Activated CD4-positive, alpha-beta memory T cell treated with anti-CD3 and anti-CD28 coated beads, Interleukin-2, amount 10 ng/mL, durations not matched to agents 7 days and 5 days (primary cell): ENCODE results near the gene UBR2. TPM values are rescaled to one million over a fixed set of nuclear protein-coding genes. Genes with fewer than 3 reads are reported as not detected.
"Not testable (repeated sequence)": the region's sequence is repeated elsewhere in the genome, so short reads cannot be mapped to it uniquely, and the experiment has no call there.

Source experiments
- CTCF ChIA-PET: fragments of 350-600 bp; sonication (Branson Sonifier 250); formaldehyde crosslinking; loops from one replicate; lab custom pipeline; 2021; ENCODE audit warnings: antibody characterized with exemption, inconsistent platforms; lab: Charles Lee
- POLR2A ChIA-PET: fragments of 350-600 bp; sonication (Branson Sonifier 250); formaldehyde crosslinking; loops from one replicate; lab custom pipeline; 2021; ENCODE audit warnings: antibody characterized with exemption; lab: Charles Lee
- DNase-seq: peaks from one replicate; pipeline ENCODE4 v3.0.0-alpha.2; 2020
- H3K27ac Mint-ChIP-seq: one replicate; pipeline ENCODE4 v1.8.0; 2021; ENCODE audit warnings: mild to moderate bottlenecking, mixed read lengths
- H3K27me3 Mint-ChIP-seq: one replicate; pipeline ENCODE4 v1.8.0; 2021; ENCODE audit warnings: mixed read lengths
- H3K36me3 Mint-ChIP-seq: one replicate; pipeline ENCODE4 v1.8.0; 2021; ENCODE audit warnings: low read depth, mixed read lengths
- H3K4me1 Mint-ChIP-seq: one replicate; pipeline ENCODE4 v1.8.0; 2021; ENCODE audit warnings: mixed read lengths
- H3K4me3 Mint-ChIP-seq: one replicate; pipeline ENCODE4 v1.8.0; 2021; ENCODE audit warnings: mild to moderate bottlenecking, mixed read lengths
- H3K9me3 Mint-ChIP-seq: one replicate; pipeline ENCODE4 v1.8.0; 2021; ENCODE audit warnings: mixed read lengths
- total RNA-seq, 2 experiments: library from RNA; stranded (reverse); gene quantifications; one replicate each; pipeline ENCODE4 v1.2.3, GENCODE V29; 2021

The UBR2 gene
- total RNA-seq, 2 experiments from 2014 or later: 34.0 to 36.2 TPM

DNA sequence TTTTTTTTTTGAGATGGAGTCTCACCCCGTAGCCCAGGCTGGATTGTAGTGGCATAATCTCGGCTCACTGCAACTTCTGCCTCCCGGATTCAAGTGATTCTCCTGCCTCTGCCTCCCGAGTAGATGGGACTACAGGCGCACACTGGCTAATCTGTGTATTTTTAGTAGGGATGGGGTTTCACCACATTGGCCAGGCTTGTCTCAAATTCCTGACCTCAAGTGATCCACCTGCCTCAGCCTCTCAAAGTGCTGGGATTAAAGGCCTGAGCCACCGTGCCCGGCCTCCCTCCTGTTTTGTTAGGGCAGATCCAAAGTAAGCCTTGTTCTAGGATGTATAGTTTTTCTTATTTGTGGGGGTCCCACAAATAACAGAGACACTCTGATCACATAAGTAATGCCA lies 12.7 kb downstream of the UBR2 start:
- H3K4me3 Mint-ChIP-seq, CTCF ChIA-PET, POLR2A ChIA-PET, H3K27ac Mint-ChIP-seq, H3K9me3 Mint-ChIP-seq, H3K27me3 Mint-ChIP-seq, DNase-seq: not testable (repeated sequence)
- H3K4me1 Mint-ChIP-seq: peaks cover 30% of the 10 kb centered on the region
- peaks cover 52% of the 10 kb centered on the region for H3K36me3 Mint-ChIP-seq

DNA sequence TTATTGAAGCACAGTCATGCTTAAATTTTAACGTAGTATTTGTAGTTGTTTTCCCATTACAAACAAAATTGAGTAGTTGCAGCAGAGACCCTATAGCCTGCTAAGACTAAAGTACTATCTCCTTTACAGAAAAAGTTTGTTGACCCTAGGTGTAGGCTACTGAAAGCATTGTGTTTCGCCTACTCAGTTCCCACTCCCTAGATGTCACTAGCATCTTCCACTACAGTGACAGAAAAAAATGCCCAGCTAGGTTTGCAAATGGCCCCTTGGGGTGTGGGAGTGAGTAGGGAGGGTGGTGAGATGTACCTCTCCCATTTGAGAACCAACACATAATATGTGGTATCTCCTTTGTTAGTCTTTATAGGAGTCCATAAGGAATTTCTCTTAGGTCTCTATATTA lies 34.5 kb downstream of the UBR2 start:
- ChIA-PET POLR2A (interaction anchor here (2.5 kb wide), 1 partner anchor 33 kb away, joined by 5 read pairs; no protein-coding TSS in a partner anchor), CTCF (no interaction called here)
- DNase-seq: no peak
- no peaks in the 10 kb centered on the region for H3K27me3 Mint-ChIP-seq
- H3K4me3 Mint-ChIP-seq: no peak overlapping the region
- H3K36me3 Mint-ChIP-seq: peaks cover 55% of the 10 kb centered on the region
- no peaks in the 10 kb centered on the region for H3K9me3 Mint-ChIP-seq
- no peaks in the 10 kb centered on the region for H3K4me1 Mint-ChIP-seq
- no peak overlapping the region for H3K27ac Mint-ChIP-seq

DNA sequence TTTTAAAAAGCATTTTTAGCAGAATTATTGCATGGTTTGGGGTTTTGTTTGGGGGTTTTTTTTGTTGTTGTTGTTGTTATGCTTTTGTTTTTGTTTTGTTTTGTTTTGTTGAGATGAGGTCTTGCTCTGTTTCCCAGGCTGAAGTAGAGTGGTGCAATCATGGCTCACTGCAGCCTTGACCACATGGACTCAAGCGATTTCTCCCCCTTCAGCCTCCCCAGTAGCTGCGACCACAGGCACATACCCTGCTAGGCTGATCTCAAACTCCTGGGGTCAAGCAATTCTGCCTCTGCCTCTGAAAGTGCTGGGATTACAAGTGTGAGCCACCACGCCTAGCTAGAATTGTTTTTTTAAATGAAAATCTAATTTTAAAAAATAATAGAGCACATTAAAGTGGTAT lies 35.7 kb downstream of the UBR2 start:
- DNase-seq: no peak
- H3K36me3 Mint-ChIP-seq: peaks cover 52% of the 10 kb centered on the region

DNA sequence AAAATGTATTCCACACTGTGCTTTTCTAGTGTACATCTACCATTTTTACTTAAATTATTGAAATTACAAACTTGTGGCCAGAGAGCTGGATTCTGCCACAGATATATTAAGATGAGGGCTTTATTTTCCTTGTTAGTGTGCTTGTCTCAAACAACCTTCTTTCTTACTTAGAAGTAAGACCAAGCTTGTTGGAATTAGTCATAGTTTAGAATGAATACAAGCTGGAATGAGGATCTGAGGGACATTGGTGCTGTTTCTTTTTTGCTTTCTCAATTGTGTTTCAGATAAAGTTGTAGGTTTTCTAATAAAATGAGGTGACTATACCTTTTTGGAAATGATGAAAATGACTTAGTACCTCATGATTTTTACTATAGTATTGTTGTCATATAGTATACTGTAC lies 40.3 kb downstream of the UBR2 start:
- CTCF ChIA-PET: no interaction called here
- DNase-seq: no peak
- Mint-ChIP-seq H3K4me1 (peaks cover 8% of the 10 kb centered on the region), H3K27me3 (no peaks in the 10 kb centered on the region), H3K36me3 (peaks cover 36% of the 10 kb centered on the region), H3K9me3 (no peaks in the 10 kb centered on the region), H3K4me3 (no peak overlapping the region), H3K27ac (no peak overlapping the region)
- POLR2A ChIA-PET: no interaction called here

More for the DNA sequence above, 35.7 kb downstream of the UBR2 start:
- Mint-ChIP-seq H3K9me3 (no peaks in the 10 kb centered on the region), H3K4me1 (peaks cover 2% of the 10 kb centered on the region), H3K27ac (no peak overlapping the region), H3K27me3 (no peaks in the 10 kb centered on the region), H3K4me3 (no peak overlapping the region)
- CTCF ChIA-PET: interaction anchor here (1.0 kb wide), 1 partner anchor 52 kb away, joined by 4 read pairs; no protein-coding TSS in a partner anchor
- POLR2A ChIA-PET: interaction anchor here (2.5 kb wide), 1 partner anchor 34 kb away, joined by 5 read pairs; no protein-coding TSS in a partner anchor

DNA sequence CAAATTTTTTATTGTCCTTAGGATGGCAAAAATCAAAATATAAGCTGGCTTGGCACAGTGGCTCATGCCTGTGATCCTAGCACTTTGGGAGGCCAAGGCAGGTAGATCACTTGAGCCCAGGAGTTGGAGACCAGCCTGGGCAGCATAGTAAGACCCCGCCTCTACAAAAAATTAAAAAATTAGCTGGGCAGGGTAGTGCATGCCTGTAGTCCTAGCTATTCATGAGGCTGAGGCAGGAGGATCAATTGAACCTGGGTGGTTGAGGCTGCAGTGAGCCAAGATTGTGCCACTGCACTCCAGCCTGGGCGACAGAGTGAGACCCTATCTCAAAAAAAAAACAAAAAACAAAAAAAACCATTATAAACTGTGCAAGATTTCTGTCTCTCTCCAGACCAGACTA lies 40.9 kb downstream of the UBR2 start:
- H3K27ac Mint-ChIP-seq, H3K27me3 Mint-ChIP-seq, H3K4me3 Mint-ChIP-seq, H3K4me1 Mint-ChIP-seq, POLR2A ChIA-PET, CTCF ChIA-PET, H3K9me3 Mint-ChIP-seq, DNase-seq: not testable (repeated sequence)
- peaks cover 38% of the 10 kb centered on the region for H3K36me3 Mint-ChIP-seq

DNA sequence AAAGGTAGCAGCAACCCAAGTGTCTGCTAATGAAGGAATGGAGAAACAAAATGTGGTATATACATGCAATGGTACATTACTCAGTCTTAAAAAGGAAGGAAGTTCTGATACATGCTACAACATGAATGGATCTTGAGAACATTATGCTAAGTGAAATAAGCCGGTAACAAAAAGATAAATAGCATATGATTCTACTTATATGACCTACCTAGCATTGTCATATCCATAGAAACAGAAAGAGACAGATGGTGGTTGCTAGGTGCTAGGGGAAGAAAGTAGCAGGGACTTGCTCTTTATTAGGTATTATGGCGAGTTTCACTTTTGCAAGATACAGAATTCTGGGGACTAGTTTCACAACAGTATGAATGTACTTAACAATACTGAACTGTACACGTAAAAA lies 46.6 kb downstream of the UBR2 start:
- peaks cover 15% of the 10 kb centered on the region for H3K4me1 Mint-ChIP-seq
- ChIA-PET CTCF (no interaction called here), POLR2A (interaction anchor here (0.7 kb wide), 1 partner anchor 220 kb away, joined by 3 read pairs; no protein-coding TSS in a partner anchor)
- no peak overlapping the region for H3K27ac Mint-ChIP-seq
- H3K27me3 Mint-ChIP-seq: no peaks in the 10 kb centered on the region
- H3K9me3 Mint-ChIP-seq: no peaks in the 10 kb centered on the region
- no peak for DNase-seq
- H3K36me3 Mint-ChIP-seq: peaks cover 41% of the 10 kb centered on the region
- no peak overlapping the region for H3K4me3 Mint-ChIP-seq

DNA sequence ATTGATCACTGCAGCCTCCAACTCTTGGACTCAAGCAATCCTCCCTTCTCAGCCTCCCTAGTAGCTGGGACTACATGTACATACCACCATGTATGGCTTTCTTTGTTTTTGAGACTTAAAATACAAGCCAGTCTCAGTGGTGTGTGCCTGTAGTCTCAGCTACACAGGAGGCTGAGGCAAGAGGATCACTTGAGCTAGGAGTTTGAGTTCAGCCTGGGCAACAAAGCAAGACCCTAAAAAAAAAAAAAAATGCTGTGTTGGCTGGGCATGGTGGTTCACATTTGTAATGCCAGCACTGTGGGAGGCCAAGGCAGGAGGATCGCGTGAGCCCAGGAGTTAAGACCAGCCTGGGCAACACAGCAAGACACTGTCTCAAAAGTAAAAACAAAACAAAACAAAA lies 51.7 kb downstream of the UBR2 start:
- Mint-ChIP-seq H3K4me1 (peaks cover 22% of the 10 kb centered on the region), H3K4me3 (no peak overlapping the region), H3K9me3 (no peaks in the 10 kb centered on the region), H3K27me3 (no peaks in the 10 kb centered on the region), H3K36me3 (peaks cover 44% of the 10 kb centered on the region), H3K27ac (no peak overlapping the region)
- CTCF ChIA-PET: no interaction called here
- POLR2A ChIA-PET: no interaction called here
- no peak for DNase-seq

DNA sequence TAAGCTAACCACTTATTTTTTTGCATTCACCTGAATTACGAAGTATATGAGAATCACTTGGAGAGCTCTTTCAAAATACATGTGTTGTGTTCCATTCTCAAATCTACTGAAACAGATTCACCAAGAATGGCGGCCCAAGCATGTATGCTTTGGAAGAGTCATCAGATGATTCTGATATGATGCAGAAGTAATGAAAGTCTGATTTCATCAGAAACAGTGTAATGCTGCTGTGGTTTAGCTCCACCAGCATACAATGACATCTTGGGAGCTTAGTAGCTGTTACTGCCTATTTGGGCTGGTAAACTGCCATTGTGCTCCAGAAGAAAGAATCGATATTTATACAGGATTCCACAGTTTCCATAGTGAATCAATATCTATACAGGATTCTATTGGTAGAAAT lies 52.9 kb downstream of the UBR2 start:
- Mint-ChIP-seq H3K36me3 (peaks cover 46% of the 10 kb centered on the region), H3K4me1 (peaks cover 21% of the 10 kb centered on the region), H3K9me3 (no peaks in the 10 kb centered on the region), H3K27ac (no peak overlapping the region), H3K4me3 (no peak overlapping the region), H3K27me3 (no peaks in the 10 kb centered on the region)
- POLR2A ChIA-PET: no interaction called here
- DNase-seq: no peak
- CTCF ChIA-PET: interaction anchor here (1.2 kb wide), 1 partner anchor 53 kb away, joined by 3 read pairs; the partner anchor contains the start of gene UBR2

DNA sequence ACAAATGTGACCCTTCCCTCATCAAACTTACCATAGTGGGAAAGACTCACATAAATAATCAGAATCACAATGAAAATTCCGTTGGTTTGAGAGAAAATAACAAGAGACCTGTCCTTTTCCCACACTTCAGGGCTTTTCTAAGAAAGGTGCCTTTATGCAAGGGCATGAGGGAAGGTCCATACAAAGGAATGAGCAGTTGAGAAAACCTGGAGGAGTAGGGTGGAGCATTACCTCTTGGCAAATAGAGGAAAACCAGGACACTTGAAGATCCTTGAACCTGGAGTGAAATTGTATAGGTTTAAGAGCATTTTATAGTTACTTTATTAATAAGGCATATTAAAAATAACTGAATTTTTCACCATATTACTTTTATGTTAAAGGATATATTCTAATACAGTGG lies 54.3 kb downstream of the UBR2 start:
- no peaks in the 10 kb centered on the region for H3K27me3 Mint-ChIP-seq
- peaks cover 21% of the 10 kb centered on the region for H3K4me1 Mint-ChIP-seq
- CTCF ChIA-PET: no interaction called here
- POLR2A ChIA-PET: no interaction called here
- H3K4me3 Mint-ChIP-seq: no peak overlapping the region
- no peaks in the 10 kb centered on the region for H3K9me3 Mint-ChIP-seq
- H3K27ac Mint-ChIP-seq: no peak overlapping the region
- peaks cover 49% of the 10 kb centered on the region for H3K36me3 Mint-ChIP-seq
- DNase-seq: no peak

DNA sequence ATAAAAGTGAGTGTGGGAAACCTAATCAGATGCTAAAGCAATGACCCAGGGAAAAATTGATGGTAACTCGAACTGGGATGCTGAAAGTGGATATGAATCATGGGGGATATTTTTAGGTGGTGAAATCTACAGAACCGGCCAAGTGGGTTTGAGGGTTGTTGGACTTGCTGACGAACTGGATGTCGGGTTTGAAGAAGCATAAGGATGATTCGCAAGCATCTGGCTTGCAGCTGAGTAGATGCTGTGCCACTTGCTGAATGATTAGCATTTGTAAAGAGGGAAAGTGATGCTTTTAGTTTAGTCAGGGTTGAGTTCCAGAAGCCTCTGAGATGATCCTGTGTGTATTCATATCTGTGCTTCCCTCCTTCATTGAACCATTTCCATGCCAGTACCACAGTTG lies 54.9 kb downstream of the UBR2 start:
- ChIA-PET POLR2A (no interaction called here), CTCF (interaction anchor here (1.0 kb wide), 1 partner anchor 552 kb away, joined by 3 read pairs; no protein-coding TSS in a partner anchor)
- DNase-seq: no peak
- H3K27ac Mint-ChIP-seq: no peak overlapping the region
- H3K36me3 Mint-ChIP-seq: peaks cover 49% of the 10 kb centered on the region
- no peaks in the 10 kb centered on the region for H3K9me3 Mint-ChIP-seq
- H3K27me3 Mint-ChIP-seq: no peaks in the 10 kb centered on the region
- H3K4me3 Mint-ChIP-seq: no peak overlapping the region
- H3K4me1 Mint-ChIP-seq: peaks cover 21% of the 10 kb centered on the region

DNA sequence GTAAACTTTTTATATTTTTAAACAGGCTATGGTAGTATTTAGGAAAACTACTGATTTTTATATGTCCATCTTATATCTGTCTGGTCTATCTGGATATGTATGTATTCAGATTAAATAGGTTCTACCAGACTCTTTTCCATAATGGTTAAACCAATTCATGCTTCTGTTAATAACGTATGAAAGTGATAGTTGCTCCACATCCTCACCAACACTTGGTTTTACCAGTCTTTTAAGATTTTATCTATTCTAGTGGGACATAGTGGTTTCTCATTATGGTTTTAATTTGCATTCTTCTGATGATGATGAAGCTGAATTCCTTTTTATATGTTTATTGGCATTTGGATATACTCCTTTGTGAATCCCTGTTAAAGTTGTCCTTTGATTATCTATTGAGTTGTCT lies 56.1 kb downstream of the UBR2 start:
- DNase-seq: no peak
- Mint-ChIP-seq H3K4me3 (no peak overlapping the region), H3K9me3 (no peaks in the 10 kb centered on the region), H3K27ac (no peak overlapping the region), H3K36me3 (peaks cover 56% of the 10 kb centered on the region), H3K27me3 (no peaks in the 10 kb centered on the region), H3K4me1 (peaks cover 21% of the 10 kb centered on the region)
- CTCF ChIA-PET: interaction anchor here (1.0 kb wide), 1 partner anchor 554 kb away, joined by 3 read pairs; no protein-coding TSS in a partner anchor
- POLR2A ChIA-PET: interaction anchor here (0.6 to 0.9 kb wide), 2 partner anchors 10 to 19 kb away, joined by 3 to 4 read pairs; no protein-coding TSS in a partner anchor

DNA sequence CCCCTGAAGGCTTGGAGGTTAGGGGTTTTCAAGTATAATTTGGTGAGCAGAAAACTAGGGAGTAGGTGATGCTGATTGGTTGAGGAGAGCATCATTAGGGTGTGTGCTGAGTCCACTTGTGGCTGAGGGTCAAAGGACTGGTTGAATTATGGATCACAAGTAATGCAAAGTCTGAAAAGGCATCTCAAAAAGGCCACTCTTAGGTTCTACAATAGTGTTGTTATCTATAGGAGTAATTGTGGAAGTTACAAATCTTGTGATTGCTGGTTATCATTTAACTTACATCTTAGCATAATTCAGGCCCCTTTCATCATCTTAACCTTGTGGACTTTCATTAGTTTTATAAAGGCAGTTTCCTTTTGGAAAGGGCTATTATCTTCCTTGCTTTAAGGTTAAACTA lies 60.8 kb downstream of the UBR2 start:
- DNase-seq: no peak
- Mint-ChIP-seq H3K4me1 (peaks cover 8% of the 10 kb centered on the region), H3K9me3 (no peaks in the 10 kb centered on the region), H3K4me3 (no peak overlapping the region), H3K27me3 (no peaks in the 10 kb centered on the region), H3K27ac (no peak overlapping the region), H3K36me3 (peaks cover 47% of the 10 kb centered on the region)
- CTCF ChIA-PET: no interaction called here
- POLR2A ChIA-PET: no interaction called here

DNA sequence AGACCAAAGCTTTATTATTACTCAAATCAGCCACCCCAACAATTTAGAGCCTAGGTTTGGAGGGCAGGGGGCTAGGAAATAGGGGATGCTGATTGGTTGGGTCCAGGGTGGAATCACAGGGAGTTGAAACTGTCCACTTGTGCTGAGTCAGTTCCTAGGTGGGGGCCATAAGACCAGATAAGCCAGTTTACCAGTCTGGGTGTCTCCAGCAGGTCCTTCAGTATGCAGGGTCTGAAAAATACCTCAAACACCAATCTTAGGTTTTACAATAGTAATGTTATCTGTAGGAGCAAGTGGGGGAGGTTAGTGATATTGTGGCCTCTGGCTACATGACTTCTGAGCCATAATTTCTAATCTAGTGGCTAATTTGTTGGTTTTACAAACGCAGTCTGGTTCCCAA lies 63.2 kb downstream of the UBR2 start:
- no peak for DNase-seq
- Mint-ChIP-seq H3K4me1 (peaks cover 7% of the 10 kb centered on the region), H3K27ac (no peak overlapping the region), H3K9me3 (no peaks in the 10 kb centered on the region), H3K27me3 (no peaks in the 10 kb centered on the region), H3K4me3 (no peak overlapping the region), H3K36me3 (peaks cover 47% of the 10 kb centered on the region)
- CTCF ChIA-PET: no interaction called here
- POLR2A ChIA-PET: no interaction called here

DNA sequence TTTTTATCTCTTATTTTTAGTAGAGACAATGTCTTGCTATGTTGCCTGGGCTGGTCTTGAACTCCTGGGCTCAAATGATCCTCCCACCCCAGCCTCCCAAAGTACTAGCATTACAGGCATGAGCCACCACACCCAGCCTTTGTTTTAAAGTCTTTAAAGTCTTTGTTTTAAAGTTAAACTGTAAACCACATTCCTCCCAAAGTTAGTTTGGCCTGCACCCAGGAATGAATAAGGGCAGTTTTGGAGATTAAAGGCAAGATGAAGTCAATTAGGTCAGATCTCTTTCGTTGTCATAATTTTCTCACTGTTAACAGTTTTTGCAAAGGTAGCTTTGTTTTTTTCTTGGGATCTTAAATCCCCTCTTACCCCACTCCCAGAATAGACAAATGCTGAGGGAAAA lies 63.8 kb downstream of the UBR2 start:
- Mint-ChIP-seq H3K27me3 (no peaks in the 10 kb centered on the region), H3K27ac (peak overlapping the region; percentile 23), H3K36me3 (peaks cover 50% of the 10 kb centered on the region), H3K4me1 (peaks cover 7% of the 10 kb centered on the region), H3K9me3 (no peaks in the 10 kb centered on the region), H3K4me3 (no peak overlapping the region)
- POLR2A ChIA-PET: no interaction called here
- no peak for DNase-seq
- CTCF ChIA-PET: no interaction called here
